K562 (cell line): ENCODE measurements around the gene AGRN. TPM values are rescaled to one million over a fixed set of nuclear protein-coding genes. Genes with fewer than 3 reads are reported as not detected.

Experiments used
- CEBPG ChIP-seq, 3 experiments: fragments of 200-800 bp in 1 of 3; sonication (Bioruptor generic) in 1 of 3; sonication (generic) in 1 of 3; formaldehyde crosslinking in 1 of 3; IDR thresholded peaks in 2 of 3; conservative IDR thresholded peaks in 1 of 3; 2 replicates each; pipeline versions ENCODE4 v1.6.1 to v1.8.0; 2016 to 2022; ENCODE audit warnings: missing compliant biosample characterization in 2 of 3, missing genetic modification characterization in 2 of 3, mild to moderate bottlenecking in 1 of 3, missing genetic modification reagents in 1 of 3
- COPS2 ChIP-seq: fragments of 450-650 bp; conservative IDR thresholded peaks from 2 replicates; pipeline ENCODE4 v1.6.1; 2016; ENCODE audit warnings: mild to moderate bottlenecking, moderate library complexity
- EZH2 ChIP-seq: IDR thresholded peaks from 2 replicates; pipeline ENCODE4 v1.6.1; 2012; ENCODE audit warnings: low read depth, mild to moderate bottlenecking, inconsistent platforms, low read length, borderline replicate concordance
- MCM3 ChIP-seq: fragments of 450-650 bp; IDR thresholded peaks from 2 replicates; pipeline ENCODE4 v1.6.1; 2016
- MCM5 ChIP-seq: fragments of 450-650 bp; IDR thresholded peaks from 2 replicates; pipeline ENCODE4 v1.6.1; 2016; ENCODE audit warnings: low read depth
- NFE2L1 ChIP-seq: fragments of 450-650 bp; IDR thresholded peaks from 2 replicates; pipeline ENCODE4 v1.6.1; 2016; ENCODE audit warnings: missing genetic modification characterization, low read depth, mild to moderate bottlenecking, missing compliant biosample characterization, moderate library complexity, borderline replicate concordance
- PHB2 ChIP-seq: fragments of 450-650 bp; IDR thresholded peaks from 2 replicates; pipeline ENCODE4 v1.6.1; 2017; ENCODE audit warnings: low read depth
- SNRNP70 ChIP-seq: fragments of 200-400 bp; formaldehyde crosslinking; optimal IDR thresholded peaks from 2 replicates; pipeline ENCODE3; 2017; ENCODE audit warnings: low read depth, low read length
- THRA ChIP-seq: fragments of 450-650 bp; IDR thresholded peaks from 2 replicates; pipeline ENCODE4 v1.6.1; 2017; ENCODE audit warnings: mild to moderate bottlenecking, moderate library complexity
- ZBTB17 ChIP-seq: fragments of 450-650 bp; formaldehyde crosslinking; IDR thresholded peaks from 2 replicates; pipeline ENCODE4 v1.4.0; 2020; ENCODE audit warnings: mild to moderate bottlenecking
- ZNF133 ChIP-seq: fragments of 250-450 bp; sonication (Bioruptor Pico); IDR thresholded peaks from 2 replicates; pipeline ENCODE4 v1.4.0; 2020; ENCODE audit warnings: mild to moderate bottlenecking
- ZNF318 ChIP-seq, 2 experiments: fragments of 450-650 bp; IDR thresholded peaks; 2 replicates each; pipeline ENCODE4 v1.6.1; 2016; ENCODE audit warnings: mild to moderate bottlenecking in 2 of 2, borderline replicate concordance in 1 of 2, low read depth in 1 of 2, moderate library complexity in 1 of 2
- polyA plus RNA-seq, 8 experiments: library from polyadenylated mRNA; depleted of rRNA in 4 of 8; stranded (reverse) in 5 of 8; unstranded in 3 of 8; fragments of >200 nt; fragmentation: Nextera tagmentation in 2 of 8; fragmentation: Illumina TruSeq in 1 of 8; extraction: Ambion mirVana in 2 of 8; extraction: Trizol in 1 of 8; gene quantifications; 2 replicates each; pipeline versions ENCODE4 v1.2.1 to v1.2.3, GENCODE V29; 2011 to 2014; ENCODE audit warnings: inconsistent platforms in 1 of 8, missing spikeins in 1 of 8
- total RNA-seq, 7 experiments: library from RNA; depleted of rRNA in 6 of 7; stranded (reverse); fragments of >200 nt in 6 of 7; fragmentation: Illumina TruSeq in 2 of 7; extraction: Trizol in 2 of 7; gene quantifications; 2 replicates each; pipeline versions ENCODE4 v1.2.1 to v1.2.3, GENCODE V29; 2011 to 2021; ENCODE audit warnings: low replicate concordance in 1 of 7
- TF ChIP-seq, protein P1 (sequence below), 3 experiments: fragments of 200-800 bp in 1 of 3; sonication (Bioruptor generic) in 1 of 3; sonication (generic) in 1 of 3; formaldehyde crosslinking in 1 of 3; IDR thresholded peaks; 2 replicates each; pipeline versions ENCODE4 v1.6.1 to v1.8.0; 2016 to 2022; ENCODE audit warnings: mild to moderate bottlenecking in 2 of 3, missing compliant biosample characterization in 2 of 3, missing genetic modification characterization in 2 of 3, missing genetic modification reagents in 1 of 3
- TF ChIP-seq, protein P2 (sequence below): IDR thresholded peaks from 2 replicates; pipeline ENCODE4 v1.6.1; 2016; ENCODE audit warnings: missing genetic modification characterization, missing compliant biosample characterization

The AGRN gene
- total and polyA plus RNA-seq, 9 of the 15 experiments (the other 6 are each of a cell fraction or from before 2014, with no cell fraction given), result 0.04 to 111 (median 18.1) TPM

GRCh38 chr1:1059494-1060280 lies 39.8 kb downstream of the AGRN start (continued):
- TF ChIP-seq ZNF318 (IDR thresholded peaks at IDR 0.05; ENCODE audit: borderline replicate concordance in 1 of 2, low read depth in 1 of 2), result no peak
- TF ChIP-seq MCM3, result no peak
- TF ChIP-seq COPS2, result no peak
- TF ChIP-seq, protein P1, sequence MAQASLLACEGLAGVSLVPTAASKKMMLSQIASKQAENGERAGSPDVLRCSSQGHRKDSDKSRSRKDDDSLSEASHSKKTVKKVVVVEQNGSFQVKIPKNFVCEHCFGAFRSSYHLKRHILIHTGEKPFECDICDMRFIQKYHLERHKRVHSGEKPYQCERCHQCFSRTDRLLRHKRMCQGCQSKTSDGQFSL (CRISPR knock-in tag; IDR thresholded peaks at IDR 0.05), result no peak
- TF ChIP-seq, protein P1 (tag; IDR thresholded peaks at IDR 0.05), result no peak
- TF ChIP-seq NFE2L1 (tag), result no peak
- TF ChIP-seq SNRNP70, result no peak
- TF ChIP-seq ZNF133 (CRISPR knock-in tag), result no peak
- TF ChIP-seq EZH2, result no peak
- no peak for TF ChIP-seq CEBPG (CRISPR knock-in tag; IDR thresholded peaks at IDR 0.05)
- TF ChIP-seq CEBPG (tag; conservative IDR thresholded peaks at IDR 0.05 in 1 of 2, IDR thresholded peaks at IDR 0.05 in 1 of 2), result no peak
- no peak for TF ChIP-seq MCM5
- 0 out of 2 replicates have a peak, but pooled peaks have one; percentile 49 for TF ChIP-seq ZBTB17 (CRISPR knock-in tag)
- no peak for TF ChIP-seq THRA
- TF ChIP-seq, protein P2, sequence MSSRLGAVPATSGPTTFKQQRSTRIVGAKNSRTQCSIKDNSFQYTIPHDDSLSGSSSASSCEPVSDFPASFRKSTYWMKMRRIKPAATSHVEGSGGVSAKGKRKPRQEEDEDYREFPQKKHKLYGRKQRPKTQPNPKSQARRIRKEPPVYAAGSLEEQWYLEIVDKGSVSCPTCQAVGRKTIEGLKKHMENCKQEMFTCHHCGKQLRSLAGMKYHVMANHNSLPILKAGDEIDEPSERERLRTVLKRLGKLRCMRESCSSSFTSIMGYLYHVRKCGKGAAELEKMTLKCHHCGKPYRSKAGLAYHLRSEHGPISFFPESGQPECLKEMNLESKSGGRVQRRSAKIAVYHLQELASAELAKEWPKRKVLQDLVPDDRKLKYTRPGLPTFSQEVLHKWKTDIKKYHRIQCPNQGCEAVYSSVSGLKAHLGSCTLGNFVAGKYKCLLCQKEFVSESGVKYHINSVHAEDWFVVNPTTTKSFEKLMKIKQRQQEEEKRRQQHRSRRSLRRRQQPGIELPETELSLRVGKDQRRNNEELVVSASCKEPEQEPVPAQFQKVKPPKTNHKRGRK, result no peak
- TF ChIP-seq PHB2, result no peak
